HepG2 (cell line): ENCODE measurements around the gene MRPL10.

Experiments used
- CTCF ChIP-seq: sonication (generic); formaldehyde crosslinking; IDR thresholded peaks from 2 replicates; pipeline ENCODE4 v1.5.0; 2020; ENCODE audit warnings: mild to moderate bottlenecking, missing genetic modification reagents, moderate library complexity
- EZH2 ChIP-seq: conservative IDR thresholded peaks from 2 replicates; pipeline ENCODE4 v1.6.1; 2012; ENCODE audit warnings: mild to moderate bottlenecking, low read depth, low read length, moderate library complexity
- IKZF4 ChIP-seq: sonication (generic); formaldehyde crosslinking; IDR thresholded peaks from 2 replicates; pipeline ENCODE4 v1.5.1; 2020; ENCODE audit warnings: borderline replicate concordance, mild to moderate bottlenecking, low read depth, missing genetic modification reagents; ENCODE audit errors: not compliant biosample characterization
- ZNF256 ChIP-seq: sonication (generic); formaldehyde crosslinking; conservative IDR thresholded peaks from 2 replicates; pipeline ENCODE4 v1.4.0; 2020; ENCODE audit warnings: missing genetic modification reagents
- ZNF274 ChIP-seq: sonication (generic); formaldehyde crosslinking; IDR thresholded peaks from 2 replicates; pipeline ENCODE4 v1.5.1; 2020; ENCODE audit warnings: mild to moderate bottlenecking, missing genetic modification reagents
- ZNF547 ChIP-seq: sonication (generic); formaldehyde crosslinking; IDR thresholded peaks from 2 replicates; pipeline ENCODE4 v1.5.1; 2020; ENCODE audit warnings: mild to moderate bottlenecking, missing genetic modification reagents
- ZNF646 ChIP-seq: sonication (generic); formaldehyde crosslinking; IDR thresholded peaks from 2 replicates; pipeline ENCODE4 v1.9.0; 2021; ENCODE audit warnings: mild to moderate bottlenecking, missing genetic modification reagents
- TF ChIP-seq, protein P1 (sequence below): IDR thresholded peaks from 2 replicates; pipeline ENCODE4 v1.6.1; 2012; ENCODE audit warnings: low read length, improper control_type of control experiment

DNA sequence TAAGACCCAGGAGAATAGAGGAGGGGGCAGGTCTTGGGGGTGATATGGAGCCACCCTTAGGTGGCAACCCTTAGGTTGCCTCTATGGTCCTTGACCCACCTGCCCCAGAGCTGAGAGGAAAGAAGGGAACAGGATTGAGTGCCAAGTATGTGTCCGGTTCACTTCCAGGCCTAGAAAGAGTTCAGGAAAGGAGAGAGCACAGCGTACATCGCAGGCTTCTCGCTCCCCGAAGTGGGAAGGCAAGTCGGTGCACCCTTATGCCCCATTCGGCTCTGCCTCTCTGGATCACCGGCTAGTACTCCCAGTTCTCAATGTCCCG lies 19.0 kb upstream of the MRPL10 start:
- TF ChIP-seq, protein P1, sequence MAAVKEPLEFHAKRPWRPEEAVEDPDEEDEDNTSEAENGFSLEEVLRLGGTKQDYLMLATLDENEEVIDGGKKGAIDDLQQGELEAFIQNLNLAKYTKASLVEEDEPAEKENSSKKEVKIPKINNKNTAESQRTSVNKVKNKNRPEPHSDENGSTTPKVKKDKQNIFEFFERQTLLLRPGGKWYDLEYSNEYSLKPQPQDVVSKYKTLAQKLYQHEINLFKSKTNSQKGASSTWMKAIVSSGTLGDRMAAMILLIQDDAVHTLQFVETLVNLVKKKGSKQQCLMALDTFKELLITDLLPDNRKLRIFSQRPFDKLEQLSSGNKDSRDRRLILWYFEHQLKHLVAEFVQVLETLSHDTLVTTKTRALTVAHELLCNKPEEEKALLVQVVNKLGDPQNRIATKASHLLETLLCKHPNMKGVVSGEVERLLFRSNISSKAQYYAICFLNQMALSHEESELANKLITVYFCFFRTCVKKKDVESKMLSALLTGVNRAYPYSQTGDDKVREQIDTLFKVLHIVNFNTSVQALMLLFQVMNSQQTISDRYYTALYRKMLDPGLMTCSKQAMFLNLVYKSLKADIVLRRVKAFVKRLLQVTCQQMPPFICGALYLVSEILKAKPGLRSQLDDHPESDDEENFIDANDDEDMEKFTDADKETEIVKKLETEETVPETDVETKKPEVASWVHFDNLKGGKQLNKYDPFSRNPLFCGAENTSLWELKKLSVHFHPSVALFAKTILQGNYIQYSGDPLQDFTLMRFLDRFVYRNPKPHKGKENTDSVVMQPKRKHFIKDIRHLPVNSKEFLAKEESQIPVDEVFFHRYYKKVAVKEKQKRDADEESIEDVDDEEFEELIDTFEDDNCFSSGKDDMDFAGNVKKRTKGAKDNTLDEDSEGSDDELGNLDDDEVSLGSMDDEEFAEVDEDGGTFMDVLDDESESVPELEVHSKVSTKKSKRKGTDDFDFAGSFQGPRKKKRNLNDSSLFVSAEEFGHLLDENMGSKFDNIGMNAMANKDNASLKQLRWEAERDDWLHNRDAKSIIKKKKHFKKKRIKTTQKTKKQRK: no peak
- peak; percentile 97 for TF ChIP-seq EZH2
- TF ChIP-seq CTCF (CRISPR knock-in tag): no peak
- no peak for TF ChIP-seq ZNF256 (CRISPR knock-in tag)
- TF ChIP-seq ZNF646 (CRISPR knock-in tag): no peak
- no peak for TF ChIP-seq ZNF547 (CRISPR knock-in tag)
- TF ChIP-seq IKZF4: no peak
- no peak for TF ChIP-seq ZNF274 (CRISPR knock-in tag)
